COLO668 (cell line): ENCODE results near the gene MVB12A.

Experiments used
- DNase-seq: peaks from one replicate; lab custom pipeline; 2025; ENCODE audit not compliant: unreplicated experiment; lab: John Stamatoyannopoulos, UW

Gene MVB12A

GRCh38 chr19:17441241-17442021 lies 21.6 kb downstream of the MVB12A start:
- DNase-seq: no peak

- DNase-seq: no peak
Measured at GRCh38 chr19:17445526-17446165, 25.8 kb downstream of the MVB12A start.

DNA sequence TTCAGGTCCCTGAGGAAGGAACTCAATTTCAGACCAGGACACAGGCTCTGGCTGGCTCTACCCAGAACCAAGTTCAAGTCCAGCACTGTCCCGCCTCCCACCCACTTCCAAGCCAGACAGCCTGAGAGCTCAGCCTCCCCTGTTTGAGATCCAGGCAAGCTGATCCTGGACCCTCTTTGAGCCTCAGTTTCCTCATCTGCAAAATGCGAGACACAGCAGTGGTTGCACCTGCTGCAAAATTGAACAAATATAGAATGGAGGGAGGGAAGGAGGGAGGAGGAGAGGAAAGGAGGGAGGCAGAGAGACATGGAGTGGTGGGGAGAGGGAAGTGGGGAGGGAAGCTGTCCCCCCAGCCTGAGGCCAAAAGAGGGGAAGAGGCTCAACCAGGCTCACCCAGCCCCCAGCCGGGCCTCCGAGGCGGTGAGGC lies 27.9 kb downstream of the MVB12A start:
- no peak for DNase-seq

DNA sequence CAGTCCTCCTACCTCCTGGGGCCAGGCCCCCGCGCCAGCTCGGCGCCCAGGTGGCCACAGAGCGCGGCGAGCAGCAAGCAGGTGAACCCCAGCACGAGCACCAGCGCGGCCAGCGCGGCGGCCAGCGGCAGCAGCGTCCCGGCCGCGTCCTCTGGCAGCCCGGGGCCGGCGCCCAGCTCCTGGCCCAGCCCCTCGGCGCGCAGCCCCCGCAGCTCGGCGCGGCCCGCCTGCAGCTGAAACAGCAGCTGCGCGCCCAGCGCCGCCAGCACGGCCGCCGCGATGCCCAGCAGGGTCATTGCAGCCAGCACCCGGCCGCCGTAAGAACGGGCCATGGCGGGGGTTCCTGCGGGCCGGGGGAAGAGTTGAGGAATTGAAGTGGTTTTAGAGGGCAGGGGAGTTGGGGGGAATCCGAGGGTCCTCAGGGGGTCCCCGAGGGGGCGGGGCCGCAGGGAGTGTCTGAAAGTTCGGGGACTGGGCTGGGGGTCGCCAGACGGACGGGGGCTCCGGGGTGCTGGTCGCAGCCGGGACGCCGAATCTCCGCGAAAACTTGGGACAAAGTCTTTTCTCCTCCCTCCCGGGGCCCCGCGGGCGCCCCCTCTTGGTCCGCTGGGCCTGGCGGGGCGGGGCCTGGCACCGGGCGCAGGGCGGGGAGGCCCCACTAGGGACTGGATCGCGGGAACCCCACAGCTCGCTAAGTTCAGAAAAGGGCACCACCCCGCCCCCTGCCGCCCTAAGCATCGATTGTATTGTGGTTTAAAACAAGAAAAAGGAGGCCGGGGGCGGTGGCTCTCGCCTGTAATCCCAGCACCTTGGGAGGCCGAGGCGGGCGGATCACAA lies 28.5 kb downstream of the MVB12A start, which contains the start of gene TMEM221:
TMEM221 (minus strand) TSS at position 538 of the 837 bp plus-strand sequence; CDS start at position 332, 206 bp downstream.
- DNase-seq: peak; percentile 23

GRCh38 chr19:17450264-17451075 lies 30.6 kb downstream of the MVB12A start:
- DNase-seq: no peak

DNA sequence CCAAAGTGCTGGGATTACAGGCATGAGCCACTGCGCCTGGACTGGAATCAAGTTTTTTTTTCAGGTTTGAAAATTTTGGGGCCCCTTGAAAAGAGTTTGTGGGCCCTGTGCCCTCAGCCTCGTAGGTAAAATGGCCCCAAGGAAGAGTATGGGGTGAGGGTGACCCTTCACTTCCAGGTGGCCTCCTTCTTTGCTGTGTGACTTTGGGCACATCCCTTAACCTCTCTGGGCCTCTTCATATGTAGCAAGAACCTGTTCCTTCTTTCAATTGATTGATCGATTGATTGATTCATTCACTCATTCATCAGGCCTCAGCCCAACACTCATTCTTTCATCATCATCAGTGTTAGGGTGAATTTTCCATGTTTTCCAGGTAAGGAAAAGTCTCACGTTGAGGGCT lies 32.0 kb downstream of the MVB12A start:
- no peak for DNase-seq

DNA sequence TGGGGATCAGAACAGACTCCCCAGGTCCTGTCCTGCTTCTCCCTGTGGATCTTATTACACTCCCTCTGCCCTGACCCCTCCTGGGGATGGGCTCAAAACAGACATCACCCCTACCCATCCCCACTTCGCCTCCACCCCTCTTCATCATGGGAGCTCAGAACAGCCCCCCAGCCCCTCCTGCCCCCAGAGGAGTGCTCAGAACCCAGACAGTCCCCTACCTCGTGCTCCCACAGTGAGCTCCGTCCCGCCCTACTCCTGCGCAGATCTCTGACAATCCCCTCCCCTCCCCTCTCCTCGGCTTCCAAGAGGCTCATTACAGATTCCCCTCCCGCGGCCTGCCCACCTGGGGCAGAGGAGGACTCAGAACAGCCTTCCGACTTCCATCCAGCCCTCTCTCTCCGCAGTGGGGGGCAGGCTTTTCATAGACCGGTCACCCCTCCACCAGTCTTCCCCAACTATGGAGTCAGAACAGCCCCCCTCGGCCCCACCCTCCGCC lies 34.8 kb downstream of the MVB12A start:
- DNase-seq: no peak

DNA sequence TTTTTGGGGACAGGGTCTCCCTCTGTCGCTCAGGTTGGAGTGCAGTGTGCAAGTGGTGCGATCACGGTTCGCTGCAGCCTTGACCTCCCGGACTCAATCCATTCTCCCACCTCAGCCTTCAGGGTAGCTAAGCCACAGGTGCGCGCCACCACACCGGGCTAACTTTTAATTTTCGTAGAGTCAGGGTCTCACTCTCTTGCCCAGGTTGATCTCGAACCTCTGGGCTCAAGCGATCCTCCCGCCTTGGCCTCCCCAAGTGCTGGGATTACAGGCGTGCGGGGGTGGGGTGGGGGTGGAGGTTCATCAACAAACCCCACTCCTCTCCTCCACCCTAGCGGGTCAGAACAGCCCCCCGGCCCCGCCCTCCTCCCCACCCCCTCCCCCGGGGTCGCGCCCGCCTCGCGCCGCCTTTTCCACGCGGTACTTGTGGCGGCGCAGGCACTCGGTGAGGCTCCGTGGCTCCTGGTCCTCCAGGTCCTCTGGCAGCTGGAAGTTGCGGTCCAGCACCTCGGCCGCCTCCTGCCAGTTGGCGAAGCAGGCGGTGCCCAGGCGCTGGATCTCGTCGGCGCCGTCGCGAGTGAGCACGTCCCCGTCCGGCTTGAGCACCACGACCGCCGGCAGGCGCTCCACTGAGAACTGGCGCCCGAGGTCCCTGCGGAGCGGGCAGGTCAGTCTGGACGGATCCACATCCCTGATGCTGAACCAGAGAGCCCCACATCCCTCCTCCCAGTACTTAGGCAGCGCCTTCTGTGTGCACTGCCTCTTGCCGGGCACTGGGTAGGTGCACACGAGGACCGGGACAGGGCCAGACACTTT lies 35.7 kb downstream of the MVB12A start:
- DNase-seq: peak; percentile 6

GRCh38 chr19:17456127-17456526 lies 36.3 kb downstream of the MVB12A start:
- DNase-seq: no peak

- DNase-seq: no peak
Measured at GRCh38 chr19:17457616-17458015, 37.8 kb downstream of the MVB12A start.

DNA sequence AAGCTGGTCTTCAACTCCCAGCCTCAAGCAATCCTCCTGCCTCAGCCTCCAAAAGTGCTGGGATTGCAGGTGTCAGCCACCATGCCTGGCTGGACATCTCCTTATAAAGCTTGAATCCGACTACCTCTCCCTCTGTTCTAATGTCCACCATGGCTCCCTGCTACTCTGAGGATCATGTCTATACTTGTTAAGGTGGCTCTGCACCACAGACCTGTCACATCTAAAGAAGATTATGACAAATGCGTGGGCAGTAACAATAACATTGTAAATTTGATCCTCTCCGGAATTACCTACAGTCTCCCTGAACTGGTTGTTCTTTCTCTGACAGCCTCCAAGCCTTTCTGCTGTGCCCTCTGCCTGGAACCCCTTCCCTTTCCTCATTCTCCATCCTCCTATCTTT lies 39.1 kb downstream of the MVB12A start:
- no peak for DNase-seq

- no peak for DNase-seq
Measured at GRCh38 chr19:17460372-17461230, 40.8 kb downstream of the MVB12A start, which contains the start of gene NXNL1. Gene NXNL1, minus strand, starts transcription at chr19:17460926. Its CDS starts 57 bp downstream, at chr19:17460869.

- no peak for DNase-seq
Measured at GRCh38 chr19:17466487-17466850, 46.6 kb downstream of the MVB12A start.

- no peak for DNase-seq
Measured at GRCh38 chr19:17467471-17468301, 47.8 kb downstream of the MVB12A start.

DNA sequence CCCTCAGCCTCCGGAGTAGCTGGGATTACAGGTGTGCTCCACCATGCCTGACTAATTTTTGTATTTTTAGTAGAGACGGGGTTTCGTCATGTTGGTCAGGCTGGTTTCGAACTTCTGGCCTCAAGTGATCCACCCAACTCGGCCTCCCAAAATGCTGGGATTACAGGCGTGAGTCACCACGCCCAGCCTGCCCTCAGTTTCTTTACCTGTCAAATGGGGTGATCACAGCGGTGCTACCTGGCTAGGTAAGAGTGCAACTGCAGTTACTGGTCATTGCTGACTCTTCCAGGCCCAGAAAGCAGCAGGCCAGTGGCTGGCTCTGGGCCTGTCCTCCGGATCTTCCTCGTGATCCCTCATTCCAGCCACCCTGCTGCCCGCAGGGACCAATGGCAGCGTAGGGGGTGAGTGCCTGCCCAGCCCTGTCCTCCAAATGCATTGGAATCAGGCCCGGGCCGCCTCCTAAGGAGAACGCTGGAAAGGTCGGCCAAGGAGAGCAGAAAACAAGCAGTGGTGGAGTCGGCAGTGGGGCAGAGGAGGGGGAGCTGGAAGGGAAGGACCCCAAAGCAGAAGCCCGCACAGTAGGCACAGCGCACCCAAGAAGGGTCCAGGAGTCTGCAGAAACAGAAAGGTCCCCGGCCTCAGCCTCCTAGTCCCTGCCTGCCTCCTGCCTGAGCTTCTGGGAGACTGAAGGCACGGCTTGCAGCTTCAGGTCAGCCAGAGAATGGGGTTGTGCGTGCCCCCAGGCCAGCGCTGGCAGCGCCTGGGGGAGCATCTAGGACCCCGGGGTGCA lies 48.6 kb downstream of the MVB12A start:
- no peak for DNase-seq

DNA sequence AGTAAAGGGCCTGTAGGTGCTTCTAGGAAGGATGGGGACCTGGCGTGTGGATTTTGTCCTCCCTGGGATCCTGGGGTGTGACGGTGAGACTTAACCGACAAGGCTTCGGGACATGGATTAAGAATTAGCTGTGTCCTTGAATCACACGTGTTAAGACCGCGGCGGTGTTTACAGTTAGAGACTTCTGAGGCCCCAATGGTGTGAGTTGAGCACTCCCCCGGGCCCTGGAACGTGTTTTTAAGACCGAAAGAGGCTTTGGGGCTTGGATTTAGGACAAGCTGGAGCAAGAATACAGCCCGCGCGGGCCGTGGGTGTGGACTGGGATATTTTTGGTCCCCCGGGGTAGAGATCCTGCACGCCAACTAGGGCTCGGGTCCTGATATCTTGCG lies 49.2 kb downstream of the MVB12A start:
- DNase-seq: no peak

GRCh38 chr19:17469481-17470067 lies 49.7 kb downstream of the MVB12A start:
- DNase-seq: peak; percentile 82
